Measurements from ENCODE around the gene MEIOSIN. TPM values are rescaled to one million over a fixed set of nuclear protein-coding genes. Genes with fewer than 3 reads are reported as not detected.

MEIOSIN gene
- total and polyA plus RNA-seq, 11 donors, result not detected

- intact Hi-C loops (cut with DNase I), result no loop called here
- Histone ChIP-seq H3K27ac (no peak overlapping the region), H3K36me3 (no peaks in the 10 kb centered on the region), H3K4me1 (peaks cover 0 to 1% (median 0%) of the 10 kb centered on the region in 12 donors), H3K9me3 (no peaks in the 10 kb centered on the region), H3K27me3 (peaks cover 0 to 24% (median 0%) of the 10 kb centered on the region in 9 donors), H3K4me3 (no peak overlapping the region)
- TF ChIP-seq POLR2A (IDR thresholded peaks at IDR 0.05), result no peak
- TF ChIP-seq CTCF (IDR thresholded peaks at IDR 0.05), result no peak
- no peak for ATAC-seq
- no peak for DNase-seq
- 87 to 90% (median 89%) methylated on average over 57 of the region's 57 CpGs for WGBS, 4 donors
Measured at GRCh38 chr19:45804140-45804958, 71.1 kb downstream of the MEIOSIN start.

- DNase-seq (no peak), ATAC-seq (no peak)
- no peaks in the 10 kb centered on the region for H3K9me3 ChIP-seq
- intact Hi-C loops (cut with DNase I), result no loop called here
- no peak overlapping the region for H3K27ac ChIP-seq
- no peak overlapping the region for H3K4me3 ChIP-seq
- 86 to 90% (median 88%) methylated on average over 8 of the region's 8 CpGs for WGBS, 4 donors
- TF ChIP-seq POLR2A (IDR thresholded peaks at IDR 0.05) (no peak), CTCF (IDR thresholded peaks at IDR 0.05) (no peak)
- peaks cover 0 to 23% (median 0%) of the 10 kb centered on the region in 9 donors for H3K27me3 ChIP-seq
- H3K36me3 ChIP-seq, result no peaks in the 10 kb centered on the region
- peaks cover 0 to 5% (median 0%) of the 10 kb centered on the region in 12 donors for H3K4me1 ChIP-seq
Measured at GRCh38 chr19:45804959-45805230, 71.7 kb downstream of the MEIOSIN start.

- ATAC-seq (no peak), DNase-seq (no peak)
- Histone ChIP-seq H3K27me3 (peaks cover 0 to 18% (median 0%) of the 10 kb centered on the region in 9 donors), H3K36me3 (no peaks in the 10 kb centered on the region), H3K4me3 (no peak overlapping the region), H3K9me3 (no peaks in the 10 kb centered on the region), H3K27ac (no peak overlapping the region), H3K4me1 (peaks cover 0 to 5% (median 0%) of the 10 kb centered on the region in 12 donors)
- TF ChIP-seq POLR2A (IDR thresholded peaks at IDR 0.05) (no peak), CTCF (IDR thresholded peaks at IDR 0.05) (no peak)
- intact Hi-C loops (cut with DNase I), result no loop called here
Measured at GRCh38 chr19:45805719-45806118, 72.5 kb downstream of the MEIOSIN start.

- ATAC-seq (no peak), DNase-seq (no peak)
- 60 to 71% (median 67%) methylated on average over 7 of the region's 7 CpGs for WGBS, 4 donors
- Histone ChIP-seq H3K9me3 (no peaks in the 10 kb centered on the region), H3K36me3 (no peaks in the 10 kb centered on the region), H3K4me1 (peaks cover 0 to 6% (median under 1%) of the 10 kb centered on the region in 12 donors), H3K4me3 (no peak overlapping the region), H3K27me3 (peaks cover 0 to 5% (median 0%) of the 10 kb centered on the region in 9 donors), H3K27ac (no peak overlapping the region)
- no peak for TF ChIP-seq POLR2A (IDR thresholded peaks at IDR 0.05)
- TF ChIP-seq CTCF (IDR thresholded peaks at IDR 0.05), result no peak
- intact Hi-C loops (cut with DNase I), result no loop called here
Measured at GRCh38 chr19:45809643-45810159, 76.5 kb downstream of the MEIOSIN start.

Data from heart left ventricle (tissue), 16 donors.